ENCODE measurements around the gene TRAF3IP1.

TRAF3IP1 gene

GRCh38 chr2:238287737-238288649 lies 32.3 kb upstream of the TRAF3IP1 start, which contains the start of gene PER2:
PER2 (minus strand) TSS chr2:238288610; CDS start chr2:238277936, 10,674 bp downstream.
- peak; percentile 27 for DNase-seq (ENCODE audit: low read depth)

GRCh38 chr2:238288650-238289573 lies 31.4 kb upstream of the TRAF3IP1 start:
- peak; percentile 96 for DNase-seq (ENCODE audit: low read depth)

- DNase-seq (ENCODE audit: low read depth): no peak
Observed at GRCh38 chr2:238289574-238289973, 30.7 kb upstream of the TRAF3IP1 start.

GRCh38 chr2:238290091-238290509 lies 30.2 kb upstream of the TRAF3IP1 start:
- DNase-seq (ENCODE audit: low read depth): peak; percentile 8

- DNase-seq (ENCODE audit: low read depth): no peak
Observed at GRCh38 chr2:238290715-238291549, 29.4 kb upstream of the TRAF3IP1 start.

GRCh38 chr2:238291550-238292281 lies 28.6 kb upstream of the TRAF3IP1 start:
- no peak for DNase-seq (ENCODE audit: low read depth)

- DNase-seq (ENCODE audit: low read depth): no peak
Observed at GRCh38 chr2:238294046-238294392, 26.3 kb upstream of the TRAF3IP1 start.

GRCh38 chr2:238294393-238295143 lies 25.8 kb upstream of the TRAF3IP1 start:
- DNase-seq (ENCODE audit: low read depth): no peak

- no peak for DNase-seq (ENCODE audit: low read depth)
Observed at GRCh38 chr2:238295144-238296112, 24.9 kb upstream of the TRAF3IP1 start.

GRCh38 chr2:238296638-238297457 lies 23.5 kb upstream of the TRAF3IP1 start:
- no peak for DNase-seq (ENCODE audit: low read depth)

GRCh38 chr2:238299803-238300202 lies 20.5 kb upstream of the TRAF3IP1 start:
- no peak for DNase-seq (ENCODE audit: low read depth)

GRCh38 chr2:238302087-238302486 lies 18.2 kb upstream of the TRAF3IP1 start:
- no peak for DNase-seq (ENCODE audit: low read depth)

- no peak for DNase-seq (ENCODE audit: low read depth)
Observed at GRCh38 chr2:238302751-238303150, 17.6 kb upstream of the TRAF3IP1 start.

GRCh38 chr2:238304116-238304515 lies 16.2 kb upstream of the TRAF3IP1 start:
- DNase-seq (ENCODE audit: low read depth): no peak

- DNase-seq (ENCODE audit: low read depth): no peak
Observed at GRCh38 chr2:238305092-238305862, 15.0 kb upstream of the TRAF3IP1 start.

- DNase-seq (ENCODE audit: low read depth): no peak
Observed at GRCh38 chr2:238305965-238306671, 14.2 kb upstream of the TRAF3IP1 start.

- no peak for DNase-seq (ENCODE audit: low read depth)
Observed at GRCh38 chr2:238306672-238306998, 13.7 kb upstream of the TRAF3IP1 start.
